Measurements from ENCODE around the gene FGL2. TPM values are rescaled to one million over a fixed set of nuclear protein-coding genes. Genes with fewer than 3 reads are reported as not detected.

FGL2 gene
- total RNA-seq, 1 donor = under 0.01 TPM

- DNase-seq (ENCODE audit: insufficient read length, low spot score, missing footprints) = no peak
- H3K4me3 ChIP-seq (ENCODE audit: insufficient read depth, low read length) = no peak overlapping the region
- H3K27me3 ChIP-seq (ENCODE audit: insufficient read depth, low read length) = no peaks in the 10 kb centered on the region
- H3K4me2 ChIP-seq (ENCODE audit: insufficient read depth, low read length) = no peak overlapping the region
- H3K4me1 ChIP-seq (ENCODE audit: insufficient read depth, low read length) = peaks cover 7% of the 10 kb centered on the region
- no peaks in the 10 kb centered on the region for H4K20me1 ChIP-seq (ENCODE audit: insufficient read depth, low read length)
- no peaks in the 10 kb centered on the region for H3K79me2 ChIP-seq (ENCODE audit: insufficient read depth, low read length)
- H3K9me3 ChIP-seq (ENCODE audit: low read depth, low read length) = no peaks in the 10 kb centered on the region
- H2AFZ ChIP-seq (ENCODE audit: low read length) = no peak overlapping the region
- no peak for TF ChIP-seq CTCF (IDR thresholded peaks at IDR 0.05; ENCODE audit: extremely low read depth, low read depth, low read length)
- H3K36me3 ChIP-seq (ENCODE audit: insufficient read depth, low read length) = no peaks in the 10 kb centered on the region
- H3K27ac ChIP-seq (ENCODE audit: low read depth, low read length) = no peak overlapping the region
These were observed 2.9 kb upstream of the FGL2 start for GRCh38 chr7:77202481-77202976.

GRCh38 chr7:77200542-77200941 lies 923 bp upstream of the FGL2 start:
- no peaks in the 10 kb centered on the region for H3K79me2 ChIP-seq (ENCODE audit: insufficient read depth, low read length)
- no peak overlapping the region for H3K4me3 ChIP-seq (ENCODE audit: insufficient read depth, low read length)
- no peaks in the 10 kb centered on the region for H4K20me1 ChIP-seq (ENCODE audit: insufficient read depth, low read length)
- H3K27ac ChIP-seq (ENCODE audit: low read depth, low read length) = no peak overlapping the region
- no peaks in the 10 kb centered on the region for H3K36me3 ChIP-seq (ENCODE audit: insufficient read depth, low read length)
- no peak for TF ChIP-seq CTCF (IDR thresholded peaks at IDR 0.05; ENCODE audit: extremely low read depth, low read depth, low read length)
- H3K9me3 ChIP-seq (ENCODE audit: low read depth, low read length) = no peaks in the 10 kb centered on the region
- no peak for DNase-seq (ENCODE audit: insufficient read length, low spot score, missing footprints)
- no peaks in the 10 kb centered on the region for H3K27me3 ChIP-seq (ENCODE audit: insufficient read depth, low read length)
- no peak overlapping the region for H3K4me2 ChIP-seq (ENCODE audit: insufficient read depth, low read length)
- peaks cover 7% of the 10 kb centered on the region for H3K4me1 ChIP-seq (ENCODE audit: insufficient read depth, low read length)
- no peak overlapping the region for H2AFZ ChIP-seq (ENCODE audit: low read length)

GRCh38 chr7:77197141-77197540 lies 2.5 kb downstream of the FGL2 start:
- Histone ChIP-seq H2AFZ (ENCODE audit: low read length) (no peak overlapping the region), H3K36me3 (ENCODE audit: insufficient read depth, low read length) (no peaks in the 10 kb centered on the region), H4K20me1 (ENCODE audit: insufficient read depth, low read length) (no peaks in the 10 kb centered on the region), H3K9me3 (ENCODE audit: low read depth, low read length) (no peaks in the 10 kb centered on the region), H3K27ac (ENCODE audit: low read depth, low read length) (no peak overlapping the region), H3K4me1 (ENCODE audit: insufficient read depth, low read length) (peaks cover 7% of the 10 kb centered on the region), H3K4me2 (ENCODE audit: insufficient read depth, low read length) (no peak overlapping the region), H3K4me3 (ENCODE audit: insufficient read depth, low read length) (no peak overlapping the region), H3K27me3 (ENCODE audit: insufficient read depth, low read length) (no peaks in the 10 kb centered on the region), H3K79me2 (ENCODE audit: insufficient read depth, low read length) (no peaks in the 10 kb centered on the region)
- no peak for TF ChIP-seq CTCF (IDR thresholded peaks at IDR 0.05; ENCODE audit: extremely low read depth, low read depth, low read length)
- DNase-seq (ENCODE audit: insufficient read length, low spot score, missing footprints) = no peak

- H4K20me1 ChIP-seq (ENCODE audit: insufficient read depth, low read length) = no peaks in the 10 kb centered on the region
These were observed 10.7 kb downstream of the FGL2 start for GRCh38 chr7:77188731-77189437.

More at GRCh38 chr7:77188731-77189437, 10.7 kb downstream of the FGL2 start:
- Histone ChIP-seq H3K4me3 (ENCODE audit: insufficient read depth, low read length) (no peak overlapping the region), H3K4me2 (ENCODE audit: insufficient read depth, low read length) (no peak overlapping the region), H3K27ac (ENCODE audit: low read depth, low read length) (no peak overlapping the region), H3K4me1 (ENCODE audit: insufficient read depth, low read length) (no peaks in the 10 kb centered on the region), H3K79me2 (ENCODE audit: insufficient read depth, low read length) (no peaks in the 10 kb centered on the region), H3K36me3 (ENCODE audit: insufficient read depth, low read length) (no peaks in the 10 kb centered on the region), H3K27me3 (ENCODE audit: insufficient read depth, low read length) (no peaks in the 10 kb centered on the region), H3K9me3 (ENCODE audit: low read depth, low read length) (no peaks in the 10 kb centered on the region), H2AFZ (ENCODE audit: low read length) (no peak overlapping the region)
- no peak for DNase-seq (ENCODE audit: insufficient read length, low spot score, missing footprints)
- no peak for TF ChIP-seq CTCF (IDR thresholded peaks at IDR 0.05; ENCODE audit: extremely low read depth, low read depth, low read length)
